Measurements from ENCODE around the gene CSNK2B. TPM values are rescaled to one million over a fixed set of nuclear protein-coding genes. Genes with fewer than 3 reads are reported as not detected.

The CSNK2B gene
- total and polyA plus RNA-seq, 9 of the 15 experiments (the other 6 are each of a cell fraction or from before 2014, with no cell fraction given), result 120 to 1,126 (median 529) TPM

DNA sequence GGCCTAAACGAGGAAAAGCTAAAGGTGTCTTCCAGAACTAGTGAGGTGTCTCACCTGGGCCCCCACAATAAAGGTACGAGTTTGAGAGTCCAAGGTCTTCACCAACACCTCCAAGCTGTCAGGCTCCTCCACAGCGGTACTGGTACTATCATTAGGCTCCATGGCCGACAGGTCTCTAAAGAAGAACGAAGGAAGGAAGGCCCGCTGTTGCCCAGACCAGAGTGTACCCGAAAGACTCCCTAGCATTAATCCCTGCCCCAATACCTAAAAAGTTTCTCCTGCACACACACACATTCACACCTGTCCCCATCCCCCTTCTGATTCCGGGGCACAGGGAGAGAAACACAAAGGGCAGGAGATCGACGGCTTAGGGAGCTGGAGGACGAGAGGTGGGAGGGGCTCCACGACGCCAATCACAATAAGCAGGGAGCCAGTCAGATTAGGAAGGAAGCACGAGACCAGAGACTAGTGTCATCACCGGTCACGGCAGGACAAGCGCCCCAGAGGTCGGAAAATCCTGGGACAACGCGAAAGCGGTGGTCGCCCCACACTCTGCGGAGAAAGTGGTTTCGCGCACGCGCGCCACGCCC, 14.2 kb upstream of the CSNK2B start (continued):
- TF ChIP-seq, protein P1, sequence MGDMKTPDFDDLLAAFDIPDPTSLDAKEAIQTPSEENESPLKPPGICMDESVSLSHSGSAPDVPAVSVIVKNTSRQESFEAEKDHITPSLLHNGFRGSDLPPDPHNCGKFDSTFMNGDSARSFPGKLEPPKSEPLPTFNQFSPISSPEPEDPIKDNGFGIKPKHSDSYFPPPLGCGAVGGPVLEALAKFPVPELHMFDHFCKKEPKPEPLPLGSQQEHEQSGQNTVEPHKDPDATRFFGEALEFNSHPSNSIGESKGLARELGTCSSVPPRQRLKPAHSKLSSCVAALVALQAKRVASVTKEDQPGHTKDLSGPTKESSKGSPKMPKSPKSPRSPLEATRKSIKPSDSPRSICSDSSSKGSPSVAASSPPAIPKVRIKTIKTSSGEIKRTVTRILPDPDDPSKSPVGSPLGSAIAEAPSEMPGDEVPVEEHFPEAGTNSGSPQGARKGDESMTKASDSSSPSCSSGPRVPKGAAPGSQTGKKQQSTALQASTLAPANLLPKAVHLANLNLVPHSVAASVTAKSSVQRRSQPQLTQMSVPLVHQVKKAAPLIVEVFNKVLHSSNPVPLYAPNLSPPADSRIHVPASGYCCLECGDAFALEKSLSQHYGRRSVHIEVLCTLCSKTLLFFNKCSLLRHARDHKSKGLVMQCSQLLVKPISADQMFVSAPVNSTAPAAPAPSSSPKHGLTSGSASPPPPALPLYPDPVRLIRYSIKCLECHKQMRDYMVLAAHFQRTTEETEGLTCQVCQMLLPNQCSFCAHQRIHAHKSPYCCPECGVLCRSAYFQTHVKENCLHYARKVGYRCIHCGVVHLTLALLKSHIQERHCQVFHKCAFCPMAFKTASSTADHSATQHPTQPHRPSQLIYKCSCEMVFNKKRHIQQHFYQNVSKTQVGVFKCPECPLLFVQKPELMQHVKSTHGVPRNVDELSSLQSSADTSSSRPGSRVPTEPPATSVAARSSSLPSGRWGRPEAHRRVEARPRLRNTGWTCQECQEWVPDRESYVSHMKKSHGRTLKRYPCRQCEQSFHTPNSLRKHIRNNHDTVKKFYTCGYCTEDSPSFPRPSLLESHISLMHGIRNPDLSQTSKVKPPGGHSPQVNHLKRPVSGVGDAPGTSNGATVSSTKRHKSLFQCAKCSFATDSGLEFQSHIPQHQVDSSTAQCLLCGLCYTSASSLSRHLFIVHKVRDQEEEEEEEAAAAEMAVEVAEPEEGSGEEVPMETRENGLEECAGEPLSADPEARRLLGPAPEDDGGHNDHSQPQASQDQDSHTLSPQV (IDR thresholded peaks at IDR 0.05), result no peak
- TF ChIP-seq BMI1 (IDR thresholded peaks at IDR 0.05; ENCODE audit: low read length) (no peak), ZNF354B (CRISPR knock-in tag; IDR thresholded peaks at IDR 0.05) (no peak), RAD21 (CRISPR knock-in tag; conservative IDR thresholded peaks at IDR 0.05 in 1 of 2, IDR thresholded peaks at IDR 0.05 in 1 of 2) (peak in 1 of 2 experiments; percentile 20; a peak in 1 of 4 replicates), FIP1L1 (IDR thresholded peaks at IDR 0.05; ENCODE audit: low read depth, low read length, poor library complexity, severe bottlenecking) (no peak), ZSCAN32 (CRISPR knock-in tag; IDR thresholded peaks at IDR 0.05) (no peak), ZNF431 (CRISPR knock-in tag; IDR thresholded peaks at IDR 0.05) (no peak), ELF2 (CRISPR knock-in tag; IDR thresholded peaks at IDR 0.05) (0 out of 2 replicates have a peak, but pooled peaks have one; percentile 69), MXI1 (IDR thresholded peaks at IDR 0.05; ENCODE audit: low read depth, low read length) (peak; percentile 84), KDM4B (IDR thresholded peaks at IDR 0.05; ENCODE audit: borderline replicate concordance in 2 of 2, low read depth in 1 of 2) (no peak), ZNF778 (CRISPR knock-in tag; IDR thresholded peaks at IDR 0.05) (no peak)
- TF ChIP-seq, protein P2, sequence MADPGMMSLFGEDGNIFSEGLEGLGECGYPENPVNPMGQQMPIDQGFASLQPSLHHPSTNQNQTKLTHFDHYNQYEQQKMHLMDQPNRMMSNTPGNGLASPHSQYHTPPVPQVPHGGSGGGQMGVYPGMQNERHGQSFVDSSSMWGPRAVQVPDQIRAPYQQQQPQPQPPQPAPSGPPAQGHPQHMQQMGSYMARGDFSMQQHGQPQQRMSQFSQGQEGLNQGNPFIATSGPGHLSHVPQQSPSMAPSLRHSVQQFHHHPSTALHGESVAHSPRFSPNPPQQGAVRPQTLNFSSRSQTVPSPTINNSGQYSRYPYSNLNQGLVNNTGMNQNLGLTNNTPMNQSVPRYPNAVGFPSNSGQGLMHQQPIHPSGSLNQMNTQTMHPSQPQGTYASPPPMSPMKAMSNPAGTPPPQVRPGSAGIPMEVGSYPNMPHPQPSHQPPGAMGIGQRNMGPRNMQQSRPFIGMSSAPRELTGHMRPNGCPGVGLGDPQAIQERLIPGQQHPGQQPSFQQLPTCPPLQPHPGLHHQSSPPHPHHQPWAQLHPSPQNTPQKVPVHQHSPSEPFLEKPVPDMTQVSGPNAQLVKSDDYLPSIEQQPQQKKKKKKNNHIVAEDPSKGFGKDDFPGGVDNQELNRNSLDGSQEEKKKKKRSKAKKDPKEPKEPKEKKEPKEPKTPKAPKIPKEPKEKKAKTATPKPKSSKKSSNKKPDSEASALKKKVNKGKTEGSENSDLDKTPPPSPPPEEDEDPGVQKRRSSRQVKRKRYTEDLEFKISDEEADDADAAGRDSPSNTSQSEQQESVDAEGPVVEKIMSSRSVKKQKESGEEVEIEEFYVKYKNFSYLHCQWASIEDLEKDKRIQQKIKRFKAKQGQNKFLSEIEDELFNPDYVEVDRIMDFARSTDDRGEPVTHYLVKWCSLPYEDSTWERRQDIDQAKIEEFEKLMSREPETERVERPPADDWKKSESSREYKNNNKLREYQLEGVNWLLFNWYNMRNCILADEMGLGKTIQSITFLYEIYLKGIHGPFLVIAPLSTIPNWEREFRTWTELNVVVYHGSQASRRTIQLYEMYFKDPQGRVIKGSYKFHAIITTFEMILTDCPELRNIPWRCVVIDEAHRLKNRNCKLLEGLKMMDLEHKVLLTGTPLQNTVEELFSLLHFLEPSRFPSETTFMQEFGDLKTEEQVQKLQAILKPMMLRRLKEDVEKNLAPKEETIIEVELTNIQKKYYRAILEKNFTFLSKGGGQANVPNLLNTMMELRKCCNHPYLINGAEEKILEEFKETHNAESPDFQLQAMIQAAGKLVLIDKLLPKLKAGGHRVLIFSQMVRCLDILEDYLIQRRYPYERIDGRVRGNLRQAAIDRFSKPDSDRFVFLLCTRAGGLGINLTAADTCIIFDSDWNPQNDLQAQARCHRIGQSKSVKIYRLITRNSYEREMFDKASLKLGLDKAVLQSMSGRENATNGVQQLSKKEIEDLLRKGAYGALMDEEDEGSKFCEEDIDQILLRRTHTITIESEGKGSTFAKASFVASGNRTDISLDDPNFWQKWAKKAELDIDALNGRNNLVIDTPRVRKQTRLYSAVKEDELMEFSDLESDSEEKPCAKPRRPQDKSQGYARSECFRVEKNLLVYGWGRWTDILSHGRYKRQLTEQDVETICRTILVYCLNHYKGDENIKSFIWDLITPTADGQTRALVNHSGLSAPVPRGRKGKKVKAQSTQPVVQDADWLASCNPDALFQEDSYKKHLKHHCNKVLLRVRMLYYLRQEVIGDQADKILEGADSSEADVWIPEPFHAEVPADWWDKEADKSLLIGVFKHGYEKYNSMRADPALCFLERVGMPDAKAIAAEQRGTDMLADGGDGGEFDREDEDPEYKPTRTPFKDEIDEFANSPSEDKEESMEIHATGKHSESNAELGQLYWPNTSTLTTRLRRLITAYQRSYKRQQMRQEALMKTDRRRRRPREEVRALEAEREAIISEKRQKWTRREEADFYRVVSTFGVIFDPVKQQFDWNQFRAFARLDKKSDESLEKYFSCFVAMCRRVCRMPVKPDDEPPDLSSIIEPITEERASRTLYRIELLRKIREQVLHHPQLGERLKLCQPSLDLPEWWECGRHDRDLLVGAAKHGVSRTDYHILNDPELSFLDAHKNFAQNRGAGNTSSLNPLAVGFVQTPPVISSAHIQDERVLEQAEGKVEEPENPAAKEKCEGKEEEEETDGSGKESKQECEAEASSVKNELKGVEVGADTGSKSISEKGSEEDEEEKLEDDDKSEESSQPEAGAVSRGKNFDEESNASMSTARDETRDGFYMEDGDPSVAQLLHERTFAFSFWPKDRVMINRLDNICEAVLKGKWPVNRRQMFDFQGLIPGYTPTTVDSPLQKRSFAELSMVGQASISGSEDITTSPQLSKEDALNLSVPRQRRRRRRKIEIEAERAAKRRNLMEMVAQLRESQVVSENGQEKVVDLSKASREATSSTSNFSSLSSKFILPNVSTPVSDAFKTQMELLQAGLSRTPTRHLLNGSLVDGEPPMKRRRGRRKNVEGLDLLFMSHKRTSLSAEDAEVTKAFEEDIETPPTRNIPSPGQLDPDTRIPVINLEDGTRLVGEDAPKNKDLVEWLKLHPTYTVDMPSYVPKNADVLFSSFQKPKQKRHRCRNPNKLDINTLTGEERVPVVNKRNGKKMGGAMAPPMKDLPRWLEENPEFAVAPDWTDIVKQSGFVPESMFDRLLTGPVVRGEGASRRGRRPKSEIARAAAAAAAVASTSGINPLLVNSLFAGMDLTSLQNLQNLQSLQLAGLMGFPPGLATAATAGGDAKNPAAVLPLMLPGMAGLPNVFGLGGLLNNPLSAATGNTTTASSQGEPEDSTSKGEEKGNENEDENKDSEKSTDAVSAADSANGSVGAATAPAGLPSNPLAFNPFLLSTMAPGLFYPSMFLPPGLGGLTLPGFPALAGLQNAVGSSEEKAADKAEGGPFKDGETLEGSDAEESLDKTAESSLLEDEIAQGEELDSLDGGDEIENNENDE (IDR thresholded peaks at IDR 0.05; ENCODE audit: low read depth, low read length), result no peak
